Effector memory CD4-positive, alpha-beta T cell (primary cell): ENCODE data around the gene PRKCI.
"Not testable (repeated sequence)": the region's sequence is repeated elsewhere in the genome, so short reads cannot be mapped to it uniquely, and the experiment has no call there.

Experiments used
- DNase-seq, 3 donors: peaks; one replicate each; pipeline ENCODE4 v3.0.0-alpha.2; 2020
- H3K27ac ChIP-seq: 2 replicates; pipeline ENCODE4 v1.7.0; 2013; ENCODE audit warnings: mild to moderate bottlenecking, low read length, moderate library complexity; ENCODE audit not compliant: insufficient read depth, poor library complexity, severe bottlenecking
- H3K27me3 ChIP-seq: replicated peaks from 2 replicates; pipeline ENCODE4 v1.7.0; 2013; ENCODE audit warnings: mild to moderate bottlenecking, low read length; ENCODE audit not compliant: insufficient read depth, control insufficient read depth, poor library complexity, severe bottlenecking
- H3K36me3 ChIP-seq: 2 replicates; pipeline ENCODE4 v1.7.0; 2013; ENCODE audit warnings: mild to moderate bottlenecking, low read length, moderate library complexity; ENCODE audit not compliant: control insufficient read depth, insufficient read depth
- H3K4me1 ChIP-seq: 2 replicates; pipeline ENCODE4 v1.7.0; 2013; ENCODE audit warnings: low read length, mild to moderate bottlenecking; ENCODE audit not compliant: control insufficient read depth, insufficient read depth, poor library complexity, severe bottlenecking
- H3K4me3 ChIP-seq: 2 replicates; pipeline ENCODE4 v1.7.0; 2013; ENCODE audit warnings: low read length, low read depth, mild to moderate bottlenecking; ENCODE audit not compliant: insufficient read depth, poor library complexity, severe bottlenecking
- H3K9me3 ChIP-seq: 2 replicates; pipeline ENCODE4 v1.7.0; 2013; ENCODE audit warnings: mild to moderate bottlenecking, low read length, moderate library complexity; ENCODE audit not compliant: control insufficient read depth

PRKCI gene

GRCh38 chr3:170200987-170201386 lies 21.2 kb upstream of the PRKCI start:
- Histone ChIP-seq H3K27ac (no peak overlapping the region), H3K4me1 (no peaks in the 10 kb centered on the region), H3K4me3 (no peak overlapping the region), H3K36me3 (no peaks in the 10 kb centered on the region), H3K27me3 (no peaks in the 10 kb centered on the region), H3K9me3 (no peaks in the 10 kb centered on the region)
- DNase-seq, result no peak

- H3K9me3 ChIP-seq, result no peaks in the 10 kb centered on the region
- no peak for DNase-seq
These were observed 20.7 kb upstream of the PRKCI start for GRCh38 chr3:170201527-170201926.

DNA sequence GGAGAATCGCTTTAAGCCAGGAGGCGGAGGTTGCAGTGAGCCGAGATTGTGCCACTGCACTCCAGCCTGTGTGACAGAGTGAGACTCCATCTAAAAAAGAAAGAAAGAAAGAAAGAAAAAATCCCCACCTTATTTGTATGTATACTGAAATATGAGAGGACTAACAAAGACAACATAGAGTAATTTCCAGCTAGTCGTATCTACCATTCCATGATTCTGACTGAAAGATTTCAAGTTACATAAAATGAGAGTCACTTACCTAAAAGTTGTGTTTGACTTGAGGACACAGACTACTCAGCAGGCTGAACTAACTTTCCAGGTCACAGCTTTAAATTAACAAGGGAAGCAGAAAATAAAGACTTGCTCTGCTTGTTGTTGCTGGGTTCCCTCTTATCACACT lies 18.8 kb upstream of the PRKCI start:
- no peaks in the 10 kb centered on the region for H3K4me1 ChIP-seq
- H3K36me3 ChIP-seq, result no peaks in the 10 kb centered on the region

More at GRCh38 chr3:170201527-170201926, 20.7 kb upstream of the PRKCI start:
- H3K27me3 ChIP-seq, result no peaks in the 10 kb centered on the region
- H3K27ac ChIP-seq, result no peak overlapping the region
- H3K4me1 ChIP-seq, result no peaks in the 10 kb centered on the region
- H3K4me3 ChIP-seq, result no peak overlapping the region
- H3K36me3 ChIP-seq, result no peaks in the 10 kb centered on the region

GRCh38 chr3:170204023-170204472 lies 18.2 kb upstream of the PRKCI start:
- Histone ChIP-seq H3K9me3 (no peaks in the 10 kb centered on the region), H3K27ac (no peak overlapping the region), H3K4me3 (no peak overlapping the region), H3K27me3 (no peaks in the 10 kb centered on the region), H3K36me3 (no peaks in the 10 kb centered on the region), H3K4me1 (no peaks in the 10 kb centered on the region)
- DNase-seq, result no peak

More for the DNA sequence above, 18.8 kb upstream of the PRKCI start:
- H3K4me3 ChIP-seq, result no peak overlapping the region
- H3K9me3 ChIP-seq, result no peaks in the 10 kb centered on the region
- H3K27me3 ChIP-seq, result no peaks in the 10 kb centered on the region
- DNase-seq, result no peak
- H3K27ac ChIP-seq, result no peak overlapping the region

DNA sequence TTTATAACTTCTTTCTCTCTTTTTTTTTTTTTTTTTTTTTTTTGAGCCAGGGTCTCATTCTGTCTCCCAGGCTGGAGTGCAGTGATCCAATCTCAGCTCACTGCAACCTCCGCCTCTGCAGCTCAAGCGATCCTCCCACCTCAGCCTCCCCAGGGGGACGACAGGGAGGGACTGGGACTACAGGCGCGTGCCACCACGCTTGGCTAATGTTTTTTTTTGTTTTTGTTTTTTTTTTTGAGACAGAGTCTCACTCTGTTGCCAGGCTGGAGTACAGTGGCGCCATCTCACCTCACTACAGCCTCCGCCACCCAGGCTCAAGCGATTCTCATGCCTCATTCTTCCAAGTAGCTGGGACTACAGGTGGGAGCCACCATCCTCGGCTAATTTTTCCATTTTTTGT lies 17.7 kb upstream of the PRKCI start:
- H3K9me3 ChIP-seq, result no peaks in the 10 kb centered on the region
- H3K36me3 ChIP-seq, result no peaks in the 10 kb centered on the region
- no peak for DNase-seq
- H3K27me3 ChIP-seq, result no peaks in the 10 kb centered on the region
- no peak overlapping the region for H3K27ac ChIP-seq
- H3K4me3 ChIP-seq, result no peak overlapping the region
- no peaks in the 10 kb centered on the region for H3K4me1 ChIP-seq

- no peak for DNase-seq
- no peak overlapping the region for H3K4me3 ChIP-seq
These were observed 16.9 kb upstream of the PRKCI start for GRCh38 chr3:170205302-170205701.

GRCh38 chr3:170206164-170206762 lies 16.0 kb upstream of the PRKCI start:
- H3K9me3 ChIP-seq, H3K27me3 ChIP-seq, H3K36me3 ChIP-seq, H3K4me3 ChIP-seq, H3K4me1 ChIP-seq, DNase-seq, H3K27ac ChIP-seq: not testable (repeated sequence)

More at GRCh38 chr3:170205302-170205701, 16.9 kb upstream of the PRKCI start:
- no peaks in the 10 kb centered on the region for H3K27me3 ChIP-seq
- no peaks in the 10 kb centered on the region for H3K9me3 ChIP-seq
- H3K36me3 ChIP-seq, result no peaks in the 10 kb centered on the region
- no peak overlapping the region for H3K27ac ChIP-seq
- no peaks in the 10 kb centered on the region for H3K4me1 ChIP-seq

DNA sequence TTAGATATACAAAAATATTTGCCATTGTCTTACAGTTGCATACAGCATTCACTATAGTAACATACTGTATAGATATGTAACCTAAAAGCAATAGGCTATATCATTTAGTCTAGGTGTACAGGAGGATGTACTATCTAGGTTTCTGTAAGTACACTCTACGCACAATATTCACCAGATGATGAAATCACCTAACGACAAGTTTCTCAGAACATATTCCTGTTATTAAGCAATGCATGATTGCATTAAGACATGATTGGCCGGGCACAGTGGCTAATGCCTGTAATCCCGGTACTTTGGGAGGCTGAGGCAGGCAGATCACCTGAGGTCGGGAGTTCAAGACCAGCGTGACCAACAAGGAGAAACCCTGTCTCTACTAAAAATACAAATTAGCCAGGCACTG lies 14.5 kb upstream of the PRKCI start:
- Histone ChIP-seq H3K9me3 (no peaks in the 10 kb centered on the region), H3K4me3 (no peak overlapping the region), H3K36me3 (no peaks in the 10 kb centered on the region), H3K27ac (no peak overlapping the region), H3K27me3 (no peaks in the 10 kb centered on the region), H3K4me1 (no peaks in the 10 kb centered on the region)
- no peak for DNase-seq

GRCh38 chr3:170211668-170212067 lies 10.6 kb upstream of the PRKCI start:
- Histone ChIP-seq H3K36me3 (no peaks in the 10 kb centered on the region), H3K9me3 (no peaks in the 10 kb centered on the region), H3K4me1 (no peaks in the 10 kb centered on the region), H3K27ac (no peak overlapping the region), H3K27me3 (no peaks in the 10 kb centered on the region), H3K4me3 (no peak overlapping the region)
- DNase-seq, result no peak

- Histone ChIP-seq H3K36me3 (no peaks in the 10 kb centered on the region), H3K9me3 (no peaks in the 10 kb centered on the region), H3K4me1 (no peaks in the 10 kb centered on the region), H3K27ac (no peak overlapping the region), H3K4me3 (no peak overlapping the region), H3K27me3 (no peaks in the 10 kb centered on the region)
- DNase-seq, result no peak
These were observed 2.4 kb upstream of the PRKCI start for GRCh38 chr3:170219850-170220249.
